DMS79 (cell line): ENCODE results near the gene IZUMO3.
"Not testable (repeated sequence)": the region's sequence is repeated elsewhere in the genome, so short reads cannot be mapped to it uniquely, and the experiment has no call there.

Source experiments
- DNase-seq: peaks from one replicate; lab custom pipeline; 2025; lab: John Stamatoyannopoulos, UW

The IZUMO3 gene, protein sequence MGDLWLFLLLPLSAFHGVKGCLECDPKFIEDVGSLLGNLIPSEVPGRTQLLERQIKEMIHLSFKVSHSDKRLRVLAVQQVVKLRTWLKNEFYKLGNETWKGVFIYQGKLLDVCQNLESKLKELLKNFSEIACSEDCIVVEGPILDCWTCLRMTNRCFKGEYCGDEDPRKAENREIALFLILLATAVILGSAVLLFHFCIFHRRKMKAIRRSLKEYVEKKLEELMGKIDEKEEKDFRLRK

GRCh38 chr9:24545847-24546522 is at the start of gene IZUMO3:
Gene IZUMO3, minus strand, starts transcription at chr9:24545897. Its CDS starts 248 bp downstream, at chr9:24545649.
- no peak for DNase-seq

GRCh38 chr9:24594234-24594850 is 48.6 kb upstream of the IZUMO3 start:
- DNase-seq: no peak

GRCh38 chr9:24590432-24590831 is 44.7 kb upstream of the IZUMO3 start:
- DNase-seq: no peak

DNA sequence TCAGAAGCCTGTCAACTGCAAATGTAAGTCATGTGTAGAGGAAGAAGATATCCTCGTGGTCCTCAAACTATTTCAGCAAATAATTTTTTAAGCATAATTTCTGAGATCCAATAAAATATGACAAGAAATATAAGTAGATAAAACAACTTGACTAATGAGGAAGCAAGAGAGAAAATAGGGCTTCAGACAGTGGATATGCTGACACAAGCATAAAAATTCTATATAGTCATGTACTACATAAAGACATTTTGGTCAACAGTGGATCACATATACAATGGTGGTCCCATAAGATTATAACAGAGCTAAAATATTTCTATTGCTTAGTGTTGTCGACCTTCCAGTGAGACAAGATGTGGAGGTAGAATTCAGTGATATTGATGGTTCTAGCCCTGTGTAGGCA is 42.2 kb upstream of the IZUMO3 start:
- no peak for DNase-seq

GRCh38 chr9:24582146-24583126 is 36.7 kb upstream of the IZUMO3 start:
- DNase-seq: no peak

GRCh38 chr9:24580005-24580404 is 34.3 kb upstream of the IZUMO3 start:
- not testable (repeated sequence) for DNase-seq

GRCh38 chr9:24572406-24572805 is 26.7 kb upstream of the IZUMO3 start:
- DNase-seq: no peak

DNA sequence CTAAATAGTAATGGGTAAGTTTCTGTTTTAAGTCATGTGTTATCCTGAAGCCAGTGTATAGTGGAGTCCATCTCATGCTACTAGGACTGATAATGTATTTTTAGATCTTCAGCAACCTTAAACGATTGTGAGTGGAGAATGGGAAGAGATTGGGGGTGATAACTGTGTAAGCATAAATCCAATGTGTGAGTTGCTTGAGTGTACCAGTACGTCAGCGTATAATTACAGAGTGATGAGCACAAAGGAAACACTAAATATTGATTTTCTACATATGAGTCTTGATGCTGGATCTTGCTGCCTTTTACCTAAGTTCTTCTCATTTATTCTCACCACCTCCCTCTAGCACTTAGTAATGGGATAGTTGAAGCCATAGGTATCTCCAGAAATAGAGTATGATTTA is 16.3 kb upstream of the IZUMO3 start:
- no peak for DNase-seq

GRCh38 chr9:24553183-24553552 is 7.5 kb upstream of the IZUMO3 start:
- DNase-seq: no peak

GRCh38 chr9:24552526-24553182 is 7.0 kb upstream of the IZUMO3 start:
- no peak for DNase-seq

GRCh38 chr9:24545285-24545684 is 412 bp downstream of the IZUMO3 start:
- no peak for DNase-seq

GRCh38 chr9:24518545-24518944 is 27.2 kb downstream of the IZUMO3 start:
- no peak for DNase-seq

DNA sequence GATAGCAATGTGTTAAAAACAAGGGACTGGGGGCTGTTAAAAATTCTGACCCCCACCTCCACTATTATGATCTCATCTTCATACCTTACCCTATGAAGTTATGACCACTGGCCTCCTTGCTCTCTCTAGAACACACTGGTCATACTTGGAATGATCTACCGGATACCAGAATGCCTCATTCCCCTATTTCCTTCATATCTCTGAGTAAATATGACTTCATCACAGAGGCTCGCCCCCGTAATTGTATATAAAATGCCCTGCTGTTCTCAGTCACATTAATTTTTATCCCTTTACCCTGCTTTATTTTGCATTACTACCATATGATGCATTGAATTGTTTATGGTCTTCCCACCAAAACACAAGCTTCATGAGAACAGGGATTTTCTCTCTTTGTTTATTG is 29.2 kb downstream of the IZUMO3 start:
- DNase-seq: no peak

DNA sequence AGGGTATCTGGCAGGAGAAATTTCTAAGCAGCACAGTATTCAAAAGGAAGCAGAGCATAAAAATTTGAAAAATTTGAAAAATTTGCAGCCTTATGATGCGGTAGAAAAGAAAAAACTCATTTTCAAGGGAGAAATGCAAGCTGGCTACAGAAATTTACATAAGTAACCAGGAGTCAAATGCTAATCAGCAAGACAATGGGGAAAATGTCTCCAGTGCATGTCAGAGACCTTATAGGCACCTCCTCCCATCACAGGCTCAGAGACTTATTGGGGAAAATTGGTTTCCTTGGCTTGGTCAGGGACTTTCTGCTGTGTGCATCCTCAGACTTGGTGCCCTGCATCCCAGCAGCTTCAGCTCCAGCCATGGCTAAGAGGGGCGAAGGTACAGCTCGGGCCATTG is 35.8 kb downstream of the IZUMO3 start:
- DNase-seq: no peak

DNA sequence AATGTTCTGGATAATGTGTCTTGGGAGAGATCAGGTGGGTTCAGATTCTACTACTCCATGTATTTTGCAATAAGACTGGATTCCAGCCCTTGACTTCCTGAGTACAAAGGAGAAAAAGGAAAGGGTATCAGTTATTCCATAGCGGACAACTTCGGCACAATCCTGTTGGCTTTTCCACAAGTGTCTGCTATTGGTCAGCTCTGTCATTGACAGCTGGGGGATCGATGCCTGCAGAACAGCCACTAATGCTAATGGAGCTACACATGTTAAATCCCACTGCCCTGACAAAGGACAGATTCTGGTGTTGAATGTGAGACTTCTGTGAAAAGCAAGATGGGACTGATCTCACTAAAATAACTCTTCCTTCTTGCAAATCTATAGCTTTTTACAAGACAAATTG is 41.2 kb downstream of the IZUMO3 start:
- no peak for DNase-seq

DNA sequence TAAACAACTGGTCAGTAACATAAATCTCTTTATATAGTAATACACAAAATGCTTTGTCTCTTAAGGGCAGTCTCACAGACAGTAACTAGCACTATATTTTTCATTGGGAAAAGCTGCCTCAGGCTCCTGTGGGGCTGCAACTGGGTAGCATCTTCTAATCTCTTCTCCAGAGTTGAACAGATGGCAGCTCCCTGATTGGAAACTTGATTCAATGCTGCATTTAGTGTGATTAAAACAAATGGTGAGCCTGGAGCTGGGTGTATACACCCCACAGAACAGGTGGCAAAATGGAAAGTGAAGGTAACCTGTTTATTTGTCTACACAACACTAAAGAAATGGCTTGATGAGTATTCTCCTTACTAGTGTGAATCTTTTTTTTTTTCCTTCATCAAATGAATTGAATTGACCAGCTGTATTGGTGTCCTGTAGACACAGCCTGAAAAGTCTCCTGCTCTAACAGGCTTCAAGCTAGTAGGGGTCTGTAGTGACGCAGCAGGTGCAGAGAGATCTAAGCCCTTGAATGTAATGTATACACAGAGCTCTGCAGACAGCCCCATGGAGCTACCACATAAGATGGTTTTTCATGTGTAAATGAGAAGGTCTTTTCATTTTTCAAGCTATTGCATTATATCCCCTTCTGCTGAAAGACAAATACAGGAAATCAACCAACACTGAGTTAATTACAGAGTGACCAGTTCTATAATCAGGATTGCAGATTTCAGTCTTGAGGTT is 43.3 kb downstream of the IZUMO3 start:
- DNase-seq: no peak

DNA sequence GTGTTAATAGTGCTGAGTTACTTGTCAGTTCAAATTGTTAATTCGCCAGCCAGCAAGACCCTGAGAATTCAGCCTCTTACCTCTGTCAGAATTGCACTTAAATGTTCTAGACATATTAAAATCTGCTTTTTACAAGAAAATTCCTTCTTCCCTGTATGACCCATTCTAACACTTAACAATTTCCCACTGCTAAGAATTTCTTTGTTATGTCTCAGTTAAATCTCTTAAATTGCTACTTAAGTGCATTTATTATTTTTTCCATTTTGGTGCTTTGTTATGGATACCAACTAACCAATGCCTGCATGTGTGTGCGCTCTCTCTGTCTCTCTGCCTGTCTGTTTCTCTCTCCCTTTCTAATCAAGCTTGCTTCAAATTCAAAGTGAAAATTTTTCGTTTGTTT is 44.9 kb downstream of the IZUMO3 start:
- no peak for DNase-seq

- DNase-seq: no peak
Observed at GRCh38 chr9:24498632-24499031, 47.1 kb downstream of the IZUMO3 start.

DNA sequence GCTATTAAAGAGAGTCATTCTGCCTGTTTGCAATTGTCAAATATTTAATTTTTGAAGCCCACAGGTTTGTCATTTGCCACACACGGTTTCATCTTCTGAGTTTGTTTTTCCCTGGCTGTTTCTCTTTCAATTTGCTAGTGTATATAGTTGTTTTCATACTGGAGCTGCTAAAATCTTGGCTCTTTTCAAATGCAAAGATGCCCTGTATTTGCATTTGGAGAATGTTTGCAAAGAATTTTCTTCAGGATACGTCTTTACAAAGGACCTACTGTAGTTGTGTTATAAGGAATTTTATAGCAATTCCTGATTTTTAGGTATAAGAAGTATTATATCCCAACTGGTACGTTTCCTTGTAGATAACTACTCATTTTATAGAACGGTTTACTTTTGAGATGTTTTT is 48.0 kb downstream of the IZUMO3 start:
- no peak for DNase-seq
